ENCODE measurements around the gene SLC22A3.
"Not testable (repeated sequence)": the region's sequence is repeated elsewhere in the genome, so short reads cannot be mapped to it uniquely, and the experiment has no call there.

SLC22A3 gene

DNA sequence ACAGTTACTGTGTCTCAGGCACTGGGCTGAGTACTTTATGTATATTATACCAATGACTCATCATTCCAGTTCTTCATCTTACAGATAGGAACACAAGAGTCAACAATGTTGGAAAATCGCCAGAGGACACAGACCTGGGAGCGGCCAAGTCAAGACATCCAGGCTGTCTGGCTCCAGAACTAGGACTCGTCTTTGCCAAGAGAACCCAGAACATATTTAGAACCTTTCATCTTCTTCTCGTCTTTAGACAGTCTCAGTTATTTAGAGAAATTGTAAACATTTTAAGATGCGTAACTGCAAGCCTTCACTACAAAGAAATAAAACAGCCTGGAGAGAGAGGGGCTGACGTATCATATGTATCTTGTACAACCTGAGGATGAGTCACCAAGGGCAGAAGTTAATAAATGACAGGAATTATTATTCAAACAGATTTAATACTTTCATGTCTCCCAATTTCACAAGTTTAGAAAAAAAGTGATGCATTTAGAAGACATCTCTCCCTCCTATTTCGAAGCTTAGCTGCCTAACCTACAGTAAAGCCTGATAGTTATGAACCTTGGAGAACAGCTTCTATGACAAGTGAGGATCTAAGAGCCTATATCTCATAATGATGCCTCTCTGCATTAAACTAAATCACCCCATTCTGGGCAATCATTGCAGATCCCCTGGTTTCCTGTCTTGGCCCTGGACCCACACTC lies 43.4 kb downstream of the SLC22A3 start:
- no peaks in the 10 kb centered on the region for H3K9me3 Mint-ChIP-seq
- H3K27me3 Mint-ChIP-seq: peaks cover 18 to 22% of the 10 kb centered on the region in 2 donors
- H3K36me3 Mint-ChIP-seq (ENCODE audit: insufficient read depth): no peaks in the 10 kb centered on the region
- peaks cover 0 to 3% of the 10 kb centered on the region in 2 donors for H3K4me1 Mint-ChIP-seq (ENCODE audit: low read depth in 2 of 2)
- DNase-seq: no peak
- ATAC-seq (replicated peaks): no peak
- H3K4me3 Mint-ChIP-seq: no peak overlapping the region
- no peak overlapping the region for H3K27ac Mint-ChIP-seq

- not testable (repeated sequence) for H3K4me3 Mint-ChIP-seq; H3K36me3 Mint-ChIP-seq (ENCODE audit: insufficient read depth); H3K9me3 Mint-ChIP-seq; H3K27ac Mint-ChIP-seq; H3K4me1 Mint-ChIP-seq (ENCODE audit: low read depth in 2 of 2); ATAC-seq (replicated peaks); DNase-seq
- H3K27me3 Mint-ChIP-seq: peaks cover 16 to 21% of the 10 kb centered on the region in 2 donors
Measured at GRCh38 chr6:160393442-160393841, 45.3 kb downstream of the SLC22A3 start.

GRCh38 chr6:160393891-160394653 lies 45.9 kb downstream of the SLC22A3 start:
- no peak overlapping the region for H3K4me3 Mint-ChIP-seq
- ATAC-seq (replicated peaks) (no peak), DNase-seq (no peak)

DNA sequence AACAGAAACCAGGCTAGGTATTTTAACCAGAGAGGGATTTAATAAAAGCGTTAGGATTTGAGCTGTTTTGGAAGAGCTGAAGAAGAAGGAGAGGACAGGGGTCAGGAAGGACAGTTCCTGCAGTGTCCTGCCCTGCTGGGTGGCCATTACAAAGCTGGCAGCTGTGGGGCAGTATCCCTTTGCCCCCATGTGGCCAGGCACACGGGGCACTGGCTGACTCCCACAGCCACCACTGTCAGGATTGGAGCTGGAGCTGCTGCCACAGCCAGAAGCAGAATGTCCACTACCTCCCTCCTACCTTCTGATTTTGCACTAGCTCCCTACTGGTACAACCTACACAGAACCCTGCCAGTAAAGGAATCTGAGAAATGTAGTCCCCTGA lies 46.5 kb downstream of the SLC22A3 start:
- Mint-ChIP-seq H3K4me1 (ENCODE audit: low read depth in 2 of 2) (peaks cover 4 to 15% of the 10 kb centered on the region in 2 donors), H3K27ac (no peak overlapping the region), H3K36me3 (ENCODE audit: insufficient read depth) (peaks cover 2% of the 10 kb centered on the region), H3K9me3 (no peaks in the 10 kb centered on the region), H3K27me3 (peaks cover 15 to 20% of the 10 kb centered on the region in 2 donors), H3K4me3 (no peak overlapping the region)
- no peak for ATAC-seq (replicated peaks)
- DNase-seq: no peak

More at GRCh38 chr6:160393891-160394653, 45.9 kb downstream of the SLC22A3 start:
- H3K36me3 Mint-ChIP-seq (ENCODE audit: insufficient read depth): no peaks in the 10 kb centered on the region
- peaks cover 16 to 21% of the 10 kb centered on the region in 2 donors for H3K27me3 Mint-ChIP-seq
- H3K4me1 Mint-ChIP-seq (ENCODE audit: low read depth in 2 of 2): peaks cover 2 to 9% of the 10 kb centered on the region in 2 donors
- H3K9me3 Mint-ChIP-seq: no peaks in the 10 kb centered on the region
- no peak overlapping the region for H3K27ac Mint-ChIP-seq

- no peak overlapping the region for H3K27ac Mint-ChIP-seq
- ATAC-seq (replicated peaks): no peak
- peaks cover 5 to 17% of the 10 kb centered on the region in 2 donors for H3K4me1 Mint-ChIP-seq (ENCODE audit: low read depth in 2 of 2)
- H3K9me3 Mint-ChIP-seq: no peaks in the 10 kb centered on the region
- DNase-seq: no peak
- H3K27me3 Mint-ChIP-seq: peaks cover 10 to 14% of the 10 kb centered on the region in 2 donors
- no peak overlapping the region for H3K4me3 Mint-ChIP-seq
- H3K36me3 Mint-ChIP-seq (ENCODE audit: insufficient read depth): peaks cover 2% of the 10 kb centered on the region
Measured at GRCh38 chr6:160395187-160395586, 47.0 kb downstream of the SLC22A3 start.

- no peak for DNase-seq
- peaks cover 2% of the 10 kb centered on the region for H3K36me3 Mint-ChIP-seq (ENCODE audit: insufficient read depth)
- peaks cover 0 to 12% of the 10 kb centered on the region in 2 donors for H3K27me3 Mint-ChIP-seq
- H3K9me3 Mint-ChIP-seq: no peaks in the 10 kb centered on the region
- no peak overlapping the region for H3K4me3 Mint-ChIP-seq
- no peak for ATAC-seq (replicated peaks)
- peaks cover 10 to 22% of the 10 kb centered on the region in 2 donors for H3K4me1 Mint-ChIP-seq (ENCODE audit: low read depth in 2 of 2)
- no peak overlapping the region for H3K27ac Mint-ChIP-seq
Measured at GRCh38 chr6:160396292-160396691, 48.1 kb downstream of the SLC22A3 start.

GRCh38 chr6:160398674-160399271 lies 50.6 kb downstream of the SLC22A3 start:
- DNase-seq: no peak
- peaks cover 2% of the 10 kb centered on the region for H3K36me3 Mint-ChIP-seq (ENCODE audit: insufficient read depth)
- peak overlapping the region; percentile 9 to 68 for H3K4me3 Mint-ChIP-seq
- H3K9me3 Mint-ChIP-seq: no peaks in the 10 kb centered on the region
- H3K27ac Mint-ChIP-seq: peak overlapping the region in 1 of 2 donors; percentile 11
- H3K27me3 Mint-ChIP-seq: peaks cover 0 to 7% of the 10 kb centered on the region in 2 donors
- peak; percentile 55 for ATAC-seq (replicated peaks)
- H3K4me1 Mint-ChIP-seq (ENCODE audit: low read depth in 2 of 2): peaks cover 10 to 22% of the 10 kb centered on the region in 2 donors

GRCh38 chr6:160400446-160400845 lies 52.3 kb downstream of the SLC22A3 start:
- Mint-ChIP-seq H3K9me3 (no peaks in the 10 kb centered on the region), H3K27me3 (no peaks in the 10 kb centered on the region), H3K36me3 (ENCODE audit: insufficient read depth) (peaks cover 2% of the 10 kb centered on the region), H3K27ac (no peak overlapping the region), H3K4me3 (no peak overlapping the region), H3K4me1 (ENCODE audit: low read depth in 2 of 2) (peaks cover 10 to 22% of the 10 kb centered on the region in 2 donors)
- ATAC-seq (replicated peaks) (peak; percentile 52), DNase-seq (no peak)

DNA sequence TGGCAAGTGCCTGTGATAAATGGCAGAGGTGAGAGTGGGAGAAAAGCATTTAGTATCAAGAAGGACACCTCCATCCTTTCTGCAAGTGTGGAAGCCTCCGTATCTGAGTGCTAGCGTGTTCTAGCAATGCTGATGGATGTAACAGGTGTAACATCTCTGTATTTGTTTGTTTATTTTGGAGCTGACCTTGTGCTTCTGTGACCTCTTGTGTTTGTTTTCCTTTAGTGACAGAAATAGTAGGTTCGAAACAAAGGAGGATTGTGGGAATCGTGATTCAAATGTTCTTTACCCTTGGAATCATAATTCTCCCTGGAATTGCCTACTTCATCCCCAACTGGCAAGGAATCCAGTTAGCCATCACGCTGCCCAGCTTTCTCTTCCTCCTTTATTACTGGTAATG lies 60.4 kb downstream of the SLC22A3 start:
- Mint-ChIP-seq H3K36me3 (ENCODE audit: insufficient read depth) (no peaks in the 10 kb centered on the region), H3K4me3 (no peak overlapping the region), H3K9me3 (no peaks in the 10 kb centered on the region), H3K4me1 (ENCODE audit: low read depth in 2 of 2) (no peaks in the 10 kb centered on the region), H3K27me3 (peaks cover 0 to 13% of the 10 kb centered on the region in 2 donors), H3K27ac (no peak overlapping the region)
- no peak for ATAC-seq (replicated peaks)
- DNase-seq: no peak

DNA sequence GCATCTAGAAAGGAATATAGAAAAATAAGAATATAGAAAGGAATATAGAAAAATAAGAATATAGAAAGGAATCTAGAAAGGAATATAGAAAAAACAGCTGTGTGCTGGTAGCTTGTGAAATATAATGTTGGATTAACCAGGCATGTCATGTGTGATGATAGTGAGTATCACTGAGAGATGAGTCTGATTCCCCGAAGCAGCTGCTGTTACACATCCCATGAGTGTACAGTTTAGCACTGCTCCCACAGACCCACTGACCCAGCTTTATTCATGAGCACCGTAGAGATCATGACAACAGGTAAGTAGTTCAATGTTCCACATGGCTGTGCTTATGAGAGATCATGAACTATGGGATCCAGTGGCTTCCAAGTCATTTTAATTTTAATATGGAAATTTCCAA lies 64.8 kb downstream of the SLC22A3 start:
- DNase-seq: no peak
- no peak overlapping the region for H3K4me3 Mint-ChIP-seq
- no peak for ATAC-seq (replicated peaks)
- H3K9me3 Mint-ChIP-seq: no peaks in the 10 kb centered on the region
- H3K27me3 Mint-ChIP-seq: peaks cover 24 to 37% of the 10 kb centered on the region in 2 donors
- no peaks in the 10 kb centered on the region for H3K36me3 Mint-ChIP-seq (ENCODE audit: insufficient read depth)
- no peaks in the 10 kb centered on the region for H3K4me1 Mint-ChIP-seq (ENCODE audit: low read depth in 2 of 2)
- H3K27ac Mint-ChIP-seq: no peak overlapping the region

DNA sequence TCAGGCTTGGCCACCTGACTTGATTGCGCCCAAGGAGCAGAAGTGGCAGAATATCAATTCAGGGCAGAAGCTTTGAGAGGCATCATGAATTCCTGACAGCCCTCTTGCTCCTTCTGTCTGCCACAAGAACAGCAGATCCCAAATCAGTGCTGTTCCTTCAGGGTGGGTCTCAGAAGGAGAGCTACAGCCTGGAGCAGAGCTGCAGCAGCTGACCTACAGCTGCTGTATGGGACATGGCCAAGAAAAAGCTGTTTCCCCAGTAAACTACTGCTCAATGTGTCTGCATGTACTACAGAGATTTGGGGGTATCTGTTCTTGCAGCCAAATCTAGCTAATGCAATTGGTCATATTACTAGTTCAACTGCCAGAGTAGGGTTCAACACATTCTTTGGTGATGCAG lies 69.0 kb downstream of the SLC22A3 start:
- Mint-ChIP-seq H3K4me3 (no peak overlapping the region), H3K36me3 (ENCODE audit: insufficient read depth) (no peaks in the 10 kb centered on the region), H3K4me1 (ENCODE audit: low read depth in 2 of 2) (no peaks in the 10 kb centered on the region), H3K27ac (no peak overlapping the region), H3K9me3 (no peaks in the 10 kb centered on the region), H3K27me3 (peaks cover 35 to 43% of the 10 kb centered on the region in 2 donors)
- ATAC-seq (replicated peaks) (no peak), DNase-seq (no peak)

- peaks cover 38 to 47% of the 10 kb centered on the region in 2 donors for H3K27me3 Mint-ChIP-seq
- no peaks in the 10 kb centered on the region for H3K4me1 Mint-ChIP-seq (ENCODE audit: low read depth in 2 of 2)
- no peaks in the 10 kb centered on the region for H3K9me3 Mint-ChIP-seq
- H3K4me3 Mint-ChIP-seq: no peak overlapping the region
- DNase-seq: no peak
- no peaks in the 10 kb centered on the region for H3K36me3 Mint-ChIP-seq (ENCODE audit: insufficient read depth)
- no peak overlapping the region for H3K27ac Mint-ChIP-seq
- no peak for ATAC-seq (replicated peaks)
Measured at GRCh38 chr6:160417550-160417949, 69.4 kb downstream of the SLC22A3 start.

DNA sequence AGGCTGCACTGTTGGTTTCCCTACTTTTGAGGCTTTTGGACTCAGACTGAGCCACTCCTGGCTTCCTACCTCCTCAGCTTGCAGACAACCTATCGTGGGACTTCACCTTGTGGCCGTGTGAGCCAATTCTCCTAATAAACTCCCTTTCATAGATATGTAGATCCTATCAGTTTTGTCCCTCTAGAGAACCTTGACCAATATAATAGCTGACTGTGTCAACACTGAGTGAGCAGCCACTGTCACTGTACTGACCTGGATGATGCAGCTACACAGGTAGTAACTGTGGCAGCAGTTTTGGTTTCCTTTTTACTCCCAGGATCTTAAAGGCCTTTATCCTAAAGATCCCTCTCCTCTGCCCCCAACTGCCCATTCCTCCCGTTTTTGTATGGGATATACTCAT lies 70.2 kb downstream of the SLC22A3 start:
- no peaks in the 10 kb centered on the region for H3K9me3 Mint-ChIP-seq
- no peaks in the 10 kb centered on the region for H3K36me3 Mint-ChIP-seq (ENCODE audit: insufficient read depth)
- no peak overlapping the region for H3K4me3 Mint-ChIP-seq
- no peak for ATAC-seq (replicated peaks)
- no peaks in the 10 kb centered on the region for H3K4me1 Mint-ChIP-seq (ENCODE audit: low read depth in 2 of 2)
- H3K27ac Mint-ChIP-seq: peak overlapping the region in 1 of 2 donors; percentile 52
- DNase-seq: no peak
- H3K27me3 Mint-ChIP-seq: peaks cover 38 to 46% of the 10 kb centered on the region in 2 donors

Measured in effector memory CD8-positive, alpha-beta T cell (primary cell).